ENCODE data around the gene EFNB3.

- no peak for TF ChIP-seq CTCF (IDR thresholded peaks at IDR 0.05)
- no peak for TF ChIP-seq POLR2AphosphoS5 (IDR thresholded peaks at IDR 0.05; ENCODE audit: low read depth, low read length)
- TF ChIP-seq REST (IDR thresholded peaks at IDR 0.05; ENCODE audit: insufficient read depth in 1 of 2, low read depth in 2 of 2, low read length in 1 of 2), result no peak
Observed at GRCh38 chr17:7712111-7712771, 7.2 kb downstream of the EFNB3 start.

Measured in Panc1 (cell line).